ENCODE data around the gene KNDC1. TPM values are rescaled to one million over a fixed set of nuclear protein-coding genes. Genes with fewer than 3 reads are reported as not detected.
A peak's percentile ranks its signal among the peaks of the same experiment; 100 is the strongest.
"Not testable (repeated sequence)": the region's sequence is repeated elsewhere in the genome, so short reads cannot be mapped to it uniquely, and the experiment has no call there.

KNDC1 gene
- total RNA-seq, 1 donor from 2014 or later = 0.54 TPM

DNA sequence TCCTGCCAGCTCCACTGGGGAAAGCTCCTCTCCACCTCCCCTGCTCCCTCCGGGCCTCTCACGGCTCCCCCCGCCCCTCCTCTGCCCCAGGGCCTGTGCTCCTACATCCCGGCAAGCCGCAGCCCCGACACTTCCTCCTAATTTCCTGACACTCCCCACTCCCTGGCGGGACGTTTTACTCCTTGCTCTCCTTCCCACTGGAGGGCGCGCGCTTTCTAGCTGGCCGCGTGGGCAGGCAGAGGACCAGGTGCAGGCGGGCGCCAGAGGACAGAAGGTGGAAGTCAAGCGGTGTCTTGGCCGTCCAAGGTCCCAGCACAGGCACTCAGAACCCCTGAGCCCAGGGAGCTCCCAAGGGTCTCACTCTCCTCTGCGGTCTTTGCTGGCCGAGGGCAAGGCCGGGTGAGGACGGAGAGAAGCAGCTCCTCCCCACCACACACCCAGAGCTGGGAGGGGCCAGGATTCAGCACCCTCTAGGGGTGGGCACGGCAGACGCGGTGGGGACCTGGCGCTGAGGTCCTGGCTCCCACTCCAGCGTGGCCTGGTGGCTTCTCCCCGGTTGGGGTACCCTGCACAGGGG is 97.6 kb downstream of the KNDC1 start:
- Mint-ChIP-seq H3K4me3 (peak overlapping the region; percentile 47), H3K27me3 (ENCODE audit: insufficient read depth) (peaks cover 5% of the 10 kb centered on the region), H3K27ac (peak overlapping the region; percentile 68), H3K4me1 (ENCODE audit: low read depth) (peaks cover 24% of the 10 kb centered on the region), H3K36me3 (ENCODE audit: low read depth) (no peaks in the 10 kb centered on the region), H3K9me3 (no peaks in the 10 kb centered on the region)
- DNase-seq (ENCODE audit: low spot score) = no peak
- intact Hi-C loops (cut with micrococcal nuclease) = no loop called here

DNA sequence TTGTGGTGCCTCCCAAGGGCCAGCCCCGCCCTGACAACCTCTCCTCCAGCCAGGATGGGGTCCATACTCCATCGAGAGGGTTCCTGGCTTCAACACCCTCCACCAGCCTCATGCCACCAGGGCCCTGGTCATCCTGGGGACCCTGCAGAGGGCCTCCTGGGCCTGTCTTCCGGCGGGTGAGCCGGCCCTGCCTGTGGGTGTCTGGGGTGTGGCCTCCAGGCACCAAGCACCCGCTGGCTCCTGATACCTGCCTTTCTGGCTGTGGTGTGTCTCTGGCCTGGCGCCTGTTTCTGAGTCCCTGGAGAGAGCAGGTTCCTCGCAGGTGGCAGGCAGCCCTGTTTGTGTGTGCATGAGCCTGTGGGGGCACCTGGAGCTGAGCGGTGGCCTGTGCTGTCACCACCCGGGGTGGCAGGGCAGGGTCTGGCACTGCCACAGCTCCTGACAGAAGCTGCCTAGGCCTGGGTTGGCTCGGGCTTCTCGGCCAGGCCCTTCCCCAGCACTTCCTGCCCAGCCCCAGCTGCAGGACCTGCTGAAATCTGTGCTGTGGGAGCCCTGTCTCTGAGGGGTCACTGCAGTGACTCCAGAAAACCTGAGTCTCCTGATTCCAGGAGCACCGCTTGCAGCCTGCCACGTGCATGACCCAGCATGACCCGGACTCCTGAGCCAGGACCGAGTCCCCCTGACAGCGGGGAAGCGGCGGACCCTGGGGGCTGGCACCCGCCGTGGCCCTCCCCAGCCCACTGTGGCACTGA is 98.2 kb downstream of the KNDC1 start:
- H3K4me1 Mint-ChIP-seq (ENCODE audit: low read depth) = peaks cover 31% of the 10 kb centered on the region
- peaks cover 5% of the 10 kb centered on the region for H3K27me3 Mint-ChIP-seq (ENCODE audit: insufficient read depth)
- peak overlapping the region; percentile 67 for H3K27ac Mint-ChIP-seq
- peak overlapping the region; percentile 11 for H3K4me3 Mint-ChIP-seq
- peaks cover 1% of the 10 kb centered on the region for H3K36me3 Mint-ChIP-seq (ENCODE audit: low read depth)
- H3K9me3 Mint-ChIP-seq = no peaks in the 10 kb centered on the region
- intact Hi-C loops (cut with micrococcal nuclease) = no loop called here
- no peak for DNase-seq (ENCODE audit: low spot score)

DNA sequence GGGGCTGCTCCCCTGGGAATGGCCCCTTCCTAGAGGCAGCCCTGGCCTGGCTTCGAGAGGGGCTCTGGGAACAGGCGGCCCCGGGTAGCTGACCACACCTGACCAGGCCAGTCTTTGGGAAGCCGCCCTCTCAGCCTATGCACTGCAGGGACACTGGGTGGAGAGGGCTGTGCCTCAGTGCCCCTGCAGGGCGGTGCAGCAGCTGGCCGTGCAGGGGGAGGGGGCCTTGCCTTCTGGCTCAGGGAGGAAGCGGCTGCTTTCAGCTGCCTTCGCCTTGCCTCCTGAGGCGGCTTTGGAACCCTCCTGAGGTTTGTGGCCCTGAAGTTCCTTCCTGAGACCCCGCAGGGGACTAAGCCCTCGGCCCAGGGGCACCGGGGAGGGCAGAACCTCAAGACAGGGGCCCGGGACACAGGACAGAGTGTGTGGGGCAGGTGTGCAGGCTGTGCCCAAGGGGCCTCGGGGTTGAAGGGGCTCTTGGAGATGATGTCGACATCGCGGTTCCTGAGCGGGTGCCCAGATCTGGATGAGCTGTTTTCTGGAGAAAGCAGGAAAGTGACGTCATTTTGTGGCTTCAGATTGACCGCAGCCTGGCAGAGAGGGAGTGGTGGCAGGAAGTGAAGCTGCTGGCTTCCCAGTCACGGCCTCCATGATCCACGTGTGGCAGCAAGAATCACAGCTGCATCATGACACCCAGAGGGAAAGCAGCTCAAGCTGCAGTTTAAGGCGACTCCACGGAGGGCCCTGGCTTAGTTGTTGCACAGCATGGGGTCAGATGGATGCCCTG is 99.0 kb downstream of the KNDC1 start:
- peaks cover 3% of the 10 kb centered on the region for H3K36me3 Mint-ChIP-seq (ENCODE audit: low read depth)
- H3K27ac Mint-ChIP-seq = peak overlapping the region; percentile 96
- H3K4me3 Mint-ChIP-seq = peak overlapping the region; percentile 80
- H3K27me3 Mint-ChIP-seq (ENCODE audit: insufficient read depth) = peaks cover 5% of the 10 kb centered on the region
- peak; percentile 79 for DNase-seq (ENCODE audit: low spot score)
- no peaks in the 10 kb centered on the region for H3K9me3 Mint-ChIP-seq
- peaks cover 38% of the 10 kb centered on the region for H3K4me1 Mint-ChIP-seq (ENCODE audit: low read depth)
- intact Hi-C loops (cut with micrococcal nuclease) = loop anchor here (1.0 kb wide), 4 partner anchors 50 to 297 kb away; partner anchors contain the start of gene MTG1

DNA sequence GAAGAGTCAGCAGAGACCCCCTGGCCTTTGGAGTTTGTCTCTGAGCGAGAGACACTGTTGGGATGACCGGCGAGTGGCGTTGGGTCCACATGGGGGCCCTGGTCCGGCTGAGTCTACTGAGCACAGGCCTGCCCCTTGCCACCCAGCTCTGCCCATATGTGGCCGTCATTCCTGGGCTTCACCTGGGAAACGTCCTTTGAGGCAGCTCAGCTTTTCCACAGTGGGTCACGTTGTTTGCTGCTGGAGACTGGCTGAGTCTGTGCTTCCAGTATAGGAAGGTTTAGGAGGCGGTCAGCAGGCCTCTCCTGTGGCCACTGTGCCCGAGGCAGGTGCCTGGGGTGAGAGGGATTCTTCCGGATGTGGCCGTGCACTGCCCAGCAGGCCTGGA is 99.6 kb downstream of the KNDC1 start:
- Mint-ChIP-seq H3K36me3 (ENCODE audit: low read depth) (peaks cover 7% of the 10 kb centered on the region), H3K27me3 (ENCODE audit: insufficient read depth) (peaks cover 5% of the 10 kb centered on the region), H3K4me1 (ENCODE audit: low read depth) (peaks cover 43% of the 10 kb centered on the region), H3K9me3 (no peaks in the 10 kb centered on the region), H3K4me3 (peak overlapping the region; percentile 80), H3K27ac (peak overlapping the region; percentile 96)
- no peak for DNase-seq (ENCODE audit: low spot score)
- intact Hi-C loops (cut with micrococcal nuclease) = loop anchor here (1.0 kb wide), 4 partner anchors 50 to 297 kb away; partner anchors contain the start of gene MTG1

DNA sequence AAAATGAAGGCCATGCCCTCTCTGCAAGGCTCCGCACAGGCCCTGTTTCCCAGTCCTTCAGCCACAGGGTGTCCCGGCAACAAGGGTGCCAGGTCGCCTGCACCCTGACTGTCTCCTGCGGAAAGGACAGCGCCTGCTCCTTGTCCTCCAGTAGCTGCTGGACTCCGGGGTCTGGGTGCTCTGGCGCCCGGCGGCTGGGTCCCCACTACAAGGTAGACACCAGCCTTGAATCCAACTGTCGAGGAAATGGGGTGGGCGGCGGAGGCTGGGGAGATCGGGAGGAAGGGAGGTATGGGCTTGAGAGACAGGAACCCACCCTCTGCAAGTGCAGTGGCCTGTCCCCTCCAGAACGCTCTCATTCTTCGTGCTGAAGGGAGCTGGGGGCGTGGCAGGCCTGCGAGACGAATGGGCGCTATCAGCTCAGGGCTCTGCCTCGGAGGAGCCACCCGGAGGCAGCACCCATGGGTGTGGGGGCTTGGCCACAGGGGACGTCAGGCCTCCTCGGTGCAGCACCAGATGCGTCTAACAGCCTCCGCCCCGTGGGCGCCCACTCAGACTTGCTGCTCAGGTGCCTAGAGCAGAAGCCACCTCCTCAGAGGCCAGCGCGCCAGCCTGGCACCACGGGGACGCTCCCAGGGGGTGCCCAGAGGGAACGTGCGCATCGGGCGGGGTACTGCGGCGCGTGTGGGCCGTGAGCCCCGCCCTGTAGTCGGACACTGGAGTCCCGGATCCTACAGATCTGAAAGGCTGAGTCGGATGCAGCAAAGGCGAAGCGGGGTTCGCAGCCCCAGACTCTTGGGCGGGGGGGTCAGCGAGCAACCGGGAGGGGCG is 101.1 kb downstream of the KNDC1 start:
- peak overlapping the region; percentile 92 for H3K27ac Mint-ChIP-seq

DNA sequence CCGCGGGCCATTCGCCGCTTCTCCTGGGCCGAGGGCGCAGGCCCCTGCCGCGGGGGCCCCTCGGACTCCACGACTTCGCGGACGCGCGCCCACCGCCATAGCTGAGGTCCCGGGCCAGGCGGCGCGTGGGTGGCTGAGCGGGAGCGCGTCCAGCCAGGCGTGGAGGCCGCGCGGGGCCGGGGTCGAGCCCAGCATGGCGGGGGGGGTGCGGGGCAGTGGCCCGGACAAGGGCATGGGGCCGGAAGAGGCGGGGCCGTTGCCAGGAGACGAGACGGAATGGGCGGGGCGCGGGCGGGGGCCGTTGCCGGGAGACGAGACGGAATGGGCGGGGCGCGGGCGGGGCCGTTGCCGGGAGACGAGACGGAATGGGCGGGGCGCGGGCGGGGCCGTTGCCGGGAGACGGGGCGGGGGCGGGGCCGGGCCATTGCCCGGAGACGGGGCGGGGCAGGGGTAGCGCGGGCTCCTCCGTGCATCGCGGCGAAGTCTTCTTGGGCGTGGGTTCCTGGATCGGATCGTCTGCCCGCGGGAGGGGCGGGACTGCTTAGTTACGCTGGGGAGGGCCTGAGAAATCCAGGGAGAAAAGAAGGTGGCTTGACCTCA is 101.8 kb downstream of the KNDC1 start:
- H3K27ac Mint-ChIP-seq = peak overlapping the region; percentile 48
- no peaks in the 10 kb centered on the region for H3K9me3 Mint-ChIP-seq
- peaks cover 14% of the 10 kb centered on the region for H3K36me3 Mint-ChIP-seq (ENCODE audit: low read depth)
- peaks cover 56% of the 10 kb centered on the region for H3K4me1 Mint-ChIP-seq (ENCODE audit: low read depth)
- intact Hi-C loops (cut with micrococcal nuclease) = loop anchor here (1.0 to 5.0 kb wide), 4 partner anchors 13 to 725 kb away; partner anchors contain the start of genes INPP5A and PAOX
- peak; percentile 76 for DNase-seq (ENCODE audit: low spot score)
- peak overlapping the region; percentile 65 for H3K4me3 Mint-ChIP-seq
- H3K27me3 Mint-ChIP-seq (ENCODE audit: insufficient read depth) = peaks cover 5% of the 10 kb centered on the region

More for the DNA sequence above, 101.1 kb downstream of the KNDC1 start:
- intact Hi-C loops (cut with micrococcal nuclease) = loop anchor here (1.0 to 5.0 kb wide), 2 partner anchors 14 to 116 kb away; partner anchors contain the start of gene PAOX
- Mint-ChIP-seq H3K4me3 (peak overlapping the region; percentile 80), H3K27me3 (ENCODE audit: insufficient read depth) (peaks cover 5% of the 10 kb centered on the region), H3K9me3 (no peaks in the 10 kb centered on the region), H3K4me1 (ENCODE audit: low read depth) (peaks cover 56% of the 10 kb centered on the region), H3K36me3 (ENCODE audit: low read depth) (peaks cover 14% of the 10 kb centered on the region)
- peak; percentile 46 for DNase-seq (ENCODE audit: low spot score)

DNA sequence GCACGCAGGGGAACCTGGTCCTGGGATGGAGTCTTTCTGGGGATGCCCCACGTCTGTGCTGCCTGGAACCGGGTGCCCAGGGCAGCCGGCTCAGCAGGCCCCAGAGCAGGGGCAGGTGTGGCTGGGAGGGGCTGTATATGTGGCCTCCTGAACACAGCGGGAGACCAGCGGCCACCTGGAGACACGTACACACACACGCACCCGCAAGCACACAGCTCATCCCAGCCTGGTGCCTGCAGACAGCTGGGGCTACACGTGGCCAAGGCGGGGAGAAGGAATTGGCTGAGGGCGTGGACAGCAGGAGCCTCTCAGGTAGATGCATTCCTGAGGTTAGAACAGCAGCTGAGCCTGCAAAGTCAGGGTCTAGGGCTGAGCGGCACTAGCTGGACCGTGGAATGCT is 102.7 kb downstream of the KNDC1 start:
- no peaks in the 10 kb centered on the region for H3K9me3 Mint-ChIP-seq
- H3K27ac Mint-ChIP-seq = peak overlapping the region; percentile 34
- H3K36me3 Mint-ChIP-seq (ENCODE audit: low read depth) = peaks cover 14% of the 10 kb centered on the region
- peaks cover 56% of the 10 kb centered on the region for H3K4me1 Mint-ChIP-seq (ENCODE audit: low read depth)
- peak overlapping the region; percentile 15 for H3K4me3 Mint-ChIP-seq
- intact Hi-C loops (cut with micrococcal nuclease) = loop anchor here (1.0 to 5.0 kb wide), 3 partner anchors 95 to 725 kb away; partner anchors contain the start of genes INPP5A and PAOX
- no peak for DNase-seq (ENCODE audit: low spot score)
- peaks cover 2% of the 10 kb centered on the region for H3K27me3 Mint-ChIP-seq (ENCODE audit: insufficient read depth)

DNA sequence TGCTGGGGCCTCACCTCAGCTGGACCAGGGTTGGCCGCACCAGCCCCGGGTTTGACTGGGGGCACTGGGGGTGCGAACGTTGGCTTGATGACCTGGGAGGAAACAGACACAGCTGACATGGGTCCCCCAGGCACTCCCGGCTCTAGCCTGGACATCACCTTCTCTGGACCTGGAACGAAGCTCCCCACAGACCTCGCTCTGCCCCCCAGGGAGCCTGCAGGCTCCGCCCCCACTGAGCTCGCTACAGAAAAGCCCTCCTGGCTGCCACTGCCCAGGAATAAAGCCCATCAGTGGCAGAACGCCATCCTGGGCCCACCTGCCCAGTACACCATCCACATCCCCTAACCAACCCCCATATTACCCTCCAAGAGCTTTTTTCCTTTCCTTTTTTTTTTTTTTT is 103.7 kb downstream of the KNDC1 start:
- H3K27ac Mint-ChIP-seq = no peak overlapping the region
- peaks cover 2% of the 10 kb centered on the region for H3K27me3 Mint-ChIP-seq (ENCODE audit: insufficient read depth)
- no peaks in the 10 kb centered on the region for H3K9me3 Mint-ChIP-seq
- peak overlapping the region; percentile 26 for H3K4me3 Mint-ChIP-seq
- peaks cover 14% of the 10 kb centered on the region for H3K36me3 Mint-ChIP-seq (ENCODE audit: low read depth)
- peaks cover 56% of the 10 kb centered on the region for H3K4me1 Mint-ChIP-seq (ENCODE audit: low read depth)
- intact Hi-C loops (cut with micrococcal nuclease) = loop anchor here (5.0 kb wide), 1 partner anchor 114 kb away; the partner anchor contains the start of gene PAOX
- DNase-seq (ENCODE audit: low spot score) = no peak

DNA sequence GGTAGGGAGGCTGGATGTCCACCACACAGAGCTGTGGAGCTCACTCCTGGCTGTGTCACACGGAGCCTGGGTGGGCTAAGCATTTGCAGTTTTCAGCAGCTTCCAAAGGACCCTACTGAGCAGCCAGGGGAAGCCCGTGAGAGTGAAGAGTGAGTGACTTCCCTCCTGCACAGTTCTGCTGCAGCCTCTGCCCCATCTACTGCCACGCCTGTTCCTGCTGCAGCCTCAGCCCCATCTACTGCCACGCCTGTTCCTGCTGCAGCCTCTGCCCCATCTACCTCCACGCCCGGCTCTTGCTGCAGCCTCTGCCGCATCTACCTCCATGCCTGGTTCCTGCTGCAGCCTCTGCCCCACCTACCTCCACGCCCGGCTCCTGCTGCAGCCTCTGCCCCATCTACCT is 104.4 kb downstream of the KNDC1 start:
- Mint-ChIP-seq H3K27ac (peak overlapping the region; percentile 48), H3K27me3 (ENCODE audit: insufficient read depth) (no peaks in the 10 kb centered on the region), H3K4me1 (ENCODE audit: low read depth) (peaks cover 50% of the 10 kb centered on the region), H3K9me3 (no peaks in the 10 kb centered on the region), H3K4me3 (peak overlapping the region; percentile 13), H3K36me3 (ENCODE audit: low read depth) (peaks cover 14% of the 10 kb centered on the region)
- intact Hi-C loops (cut with micrococcal nuclease) = loop anchor here (5.0 kb wide), 1 partner anchor 113 kb away; the partner anchor contains the start of gene PAOX
- peak; percentile 40 for DNase-seq (ENCODE audit: low spot score)

DNA sequence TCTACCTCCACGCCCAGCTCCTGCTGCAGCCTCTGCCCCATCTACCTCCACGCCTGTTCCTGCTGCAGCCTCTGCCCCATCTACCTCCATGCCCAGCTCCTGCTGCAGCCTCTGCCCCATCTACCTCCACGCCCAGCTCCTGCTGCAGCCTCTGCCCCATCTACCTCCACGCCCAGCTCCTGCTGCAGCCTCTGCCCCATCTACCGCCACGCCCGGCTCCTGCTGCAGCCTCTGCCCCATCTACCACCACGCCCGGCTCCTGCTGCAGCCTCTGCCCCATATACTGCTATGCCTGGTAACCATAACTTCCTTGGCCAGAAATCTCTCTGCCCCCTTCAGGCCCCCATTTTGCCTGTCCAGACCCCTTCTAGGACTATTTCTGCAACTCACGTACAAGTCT is 105.0 kb downstream of the KNDC1 start:
- H3K9me3 Mint-ChIP-seq; intact Hi-C loops (cut with micrococcal nuclease); H3K27ac Mint-ChIP-seq; H3K27me3 Mint-ChIP-seq (ENCODE audit: insufficient read depth); DNase-seq (ENCODE audit: low spot score): not testable (repeated sequence)
- peaks cover 44% of the 10 kb centered on the region for H3K4me1 Mint-ChIP-seq (ENCODE audit: low read depth)
- H3K36me3 Mint-ChIP-seq (ENCODE audit: low read depth) = peaks cover 14% of the 10 kb centered on the region
- H3K4me3 Mint-ChIP-seq = peak overlapping the region; percentile 37

DNA sequence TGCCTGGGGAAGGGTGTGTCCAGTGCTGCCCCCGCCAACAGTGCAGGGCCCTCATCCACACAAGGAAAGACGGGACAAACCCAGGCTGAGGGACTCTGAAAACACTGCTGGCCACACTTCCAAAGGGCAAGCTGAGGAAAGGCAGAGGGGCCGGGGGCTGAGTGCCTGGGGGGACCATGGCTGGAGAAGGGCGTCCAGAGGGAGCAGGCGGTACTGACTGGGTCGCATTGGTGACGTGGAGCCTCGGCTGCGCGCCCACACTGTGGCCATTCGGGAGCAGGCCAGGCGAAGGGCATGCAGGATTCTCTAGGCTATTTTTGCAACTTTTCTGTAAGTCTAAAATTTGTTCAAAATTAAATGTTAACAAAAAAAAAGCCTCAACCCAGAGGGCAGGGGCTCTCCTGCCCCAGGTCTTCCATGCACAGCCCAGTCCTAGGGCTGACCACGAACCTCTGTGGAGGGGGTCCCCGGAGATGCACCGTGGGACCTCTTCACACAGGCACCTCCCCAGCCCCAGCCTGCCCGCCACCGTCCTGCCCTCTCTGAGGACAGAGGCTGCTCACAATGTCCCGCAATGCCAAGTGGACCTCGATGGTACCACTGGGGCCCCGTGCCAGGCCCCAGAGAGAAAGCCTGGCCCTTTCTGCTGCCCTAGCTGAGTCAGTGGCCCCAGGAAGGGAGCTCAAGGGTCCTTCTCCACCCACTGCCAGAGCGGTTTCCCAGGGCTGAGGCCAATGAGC is 106.2 kb downstream of the KNDC1 start:
- H3K4me3 Mint-ChIP-seq = no peak overlapping the region
- DNase-seq (ENCODE audit: low spot score) = no peak
- intact Hi-C loops (cut with micrococcal nuclease) = no loop called here
- peaks cover 14% of the 10 kb centered on the region for H3K36me3 Mint-ChIP-seq (ENCODE audit: low read depth)
- peaks cover 35% of the 10 kb centered on the region for H3K4me1 Mint-ChIP-seq (ENCODE audit: low read depth)
- no peak overlapping the region for H3K27ac Mint-ChIP-seq
- H3K9me3 Mint-ChIP-seq = no peaks in the 10 kb centered on the region
- H3K27me3 Mint-ChIP-seq (ENCODE audit: insufficient read depth) = no peaks in the 10 kb centered on the region

Measured in activated T-helper 1 cell treated with anti-CD3 and anti-CD28 coated beads, Interleukin-12 subunit alpha, Interleukin-12 subunit beta, Interleukin-2, Interleukin-4 antibody, amounts not matched to agents 30 ng/mL and 10 ng/mL and 1 ng/mL, durations not matched to agents 14 hours and 24 hours and 36 hours (primary cell).